ENCODE measurements around the gene ERGIC3.

ERGIC3 gene

DNA sequence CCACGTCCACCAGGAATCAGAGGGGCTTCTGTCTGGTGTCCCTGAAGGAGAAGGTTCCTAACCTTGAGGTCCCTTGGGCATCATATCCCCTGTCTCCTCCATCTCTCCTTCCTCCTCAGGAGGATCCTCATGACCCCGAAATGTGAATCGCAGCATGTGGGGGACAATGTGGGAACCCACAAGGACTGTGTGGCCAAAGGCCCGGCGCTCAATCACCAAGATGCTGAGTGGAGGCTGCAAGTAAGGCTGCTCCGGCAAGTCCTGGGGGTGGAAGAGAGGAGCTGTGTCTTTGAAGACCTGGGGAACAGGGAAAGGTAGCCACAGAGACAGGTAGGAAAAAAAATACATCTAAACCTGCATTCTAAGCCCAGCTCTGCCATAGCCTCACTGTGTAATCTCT, 37.3 kb downstream of the ERGIC3 start:
- H2AFZ ChIP-seq (ENCODE audit: low read length): no peak overlapping the region
- no peak overlapping the region for H3K27ac ChIP-seq (replicated peaks; ENCODE audit: low read length)
- peaks cover 0 to 5% (median 0%) of the 10 kb centered on the region in 3 experiments for H3K27me3 ChIP-seq (ENCODE audit: control insufficient read depth in 3 of 3, insufficient read depth in 3 of 3, low read depth in 1 of 3, low read length in 3 of 3)
- no peak overlapping the region for H3K4ac ChIP-seq (ENCODE audit: low read length)
- H3K9ac ChIP-seq (ENCODE audit: low read depth, low read length, poor library complexity): no peak overlapping the region
- H2BK15ac ChIP-seq (ENCODE audit: low read length): no peak overlapping the region
- H3K4me2 ChIP-seq (ENCODE audit: insufficient read depth, low read length, poor library complexity, severe bottlenecking): no peak overlapping the region
- DNase-seq (ENCODE audit: low spot score): no peak
- H3K36me3 ChIP-seq (replicated peaks in 1 of 2; ENCODE audit: control insufficient read depth in 2 of 2, insufficient read depth in 2 of 2, low read length in 2 of 2): no peaks in the 10 kb centered on the region
- H3K4me1 ChIP-seq (ENCODE audit: control insufficient read depth in 2 of 2, insufficient read depth in 1 of 2, low read depth in 1 of 2, low read length in 2 of 2): no peaks in the 10 kb centered on the region
- no peaks in the 10 kb centered on the region for H3K9me3 ChIP-seq (replicated peaks in 1 of 2; ENCODE audit: control insufficient read depth in 2 of 2, insufficient read depth in 1 of 2, low read depth in 1 of 2, low read length in 2 of 2)
- no peak overlapping the region for H2BK12ac ChIP-seq (ENCODE audit: low read length)
- WGBS, 2 donors (ENCODE audit: extremely low coverage in 2 of 2, insufficient read length in 2 of 2, insufficient replicate concordance in 1 of 2): no CpG with 5 or more reads among the region's 6 CpGs
- H3K4me3 ChIP-seq (ENCODE audit: low read length in 2 of 2): no peak overlapping the region
- no peak overlapping the region for H2BK120ac ChIP-seq (ENCODE audit: low read depth, low read length)
- H2AK5ac ChIP-seq (ENCODE audit: low read depth, low read length): no peak overlapping the region
- H3K23ac ChIP-seq (ENCODE audit: low read depth, low read length, poor library complexity): no peak overlapping the region
- H2BK5ac ChIP-seq (ENCODE audit: low read length): no peak overlapping the region
- no peak overlapping the region for H3K18ac ChIP-seq (ENCODE audit: low read length)
- H4K91ac ChIP-seq (ENCODE audit: low read depth, low read length, poor library complexity): no peak overlapping the region
- no peaks in the 10 kb centered on the region for H3K79me1 ChIP-seq (ENCODE audit: low read depth, low read length)
- H4K8ac ChIP-seq (ENCODE audit: low read depth, low read length): no peak overlapping the region
- H3K14ac ChIP-seq (ENCODE audit: low read length): no peak overlapping the region

DNA sequence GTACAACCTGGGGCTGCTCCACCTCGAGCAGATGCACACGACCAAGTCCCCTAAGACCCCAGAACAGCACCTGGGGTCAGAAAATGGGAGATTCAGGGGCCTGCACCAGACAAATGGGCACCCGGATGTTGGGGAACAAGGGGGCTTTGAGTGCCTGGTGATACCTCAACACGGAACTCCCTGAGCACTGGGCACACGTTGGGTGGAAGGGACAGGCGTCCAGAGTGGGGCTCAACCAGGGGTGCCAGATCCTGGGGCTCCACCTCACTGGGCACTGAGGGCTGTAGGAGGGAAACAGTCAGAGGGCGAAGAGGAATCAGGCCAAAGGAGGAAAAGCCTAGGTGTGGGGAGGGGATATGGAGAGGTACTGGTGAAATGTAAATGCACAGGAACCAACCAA, 40.3 kb downstream of the ERGIC3 start:
- Histone ChIP-seq H3K23ac (ENCODE audit: low read depth, low read length, poor library complexity) (no peak overlapping the region), H2AK5ac (ENCODE audit: low read depth, low read length) (no peak overlapping the region), H3K14ac (ENCODE audit: low read length) (no peak overlapping the region), H3K27me3 (ENCODE audit: control insufficient read depth in 3 of 3, insufficient read depth in 3 of 3, low read depth in 1 of 3, low read length in 3 of 3) (peaks cover 0 to 5% (median 0%) of the 10 kb centered on the region in 3 experiments), H3K9ac (ENCODE audit: low read depth, low read length, poor library complexity) (no peak overlapping the region), H4K8ac (ENCODE audit: low read depth, low read length) (no peak overlapping the region), H2BK120ac (ENCODE audit: low read depth, low read length) (no peak overlapping the region), H3K79me1 (ENCODE audit: low read depth, low read length) (no peaks in the 10 kb centered on the region), H3K18ac (ENCODE audit: low read length) (no peak overlapping the region), H3K9me3 (replicated peaks in 1 of 2; ENCODE audit: control insufficient read depth in 2 of 2, insufficient read depth in 1 of 2, low read depth in 1 of 2, low read length in 2 of 2) (no peaks in the 10 kb centered on the region), H2AFZ (ENCODE audit: low read length) (no peak overlapping the region), H3K4ac (ENCODE audit: low read length) (no peak overlapping the region), H4K91ac (ENCODE audit: low read depth, low read length, poor library complexity) (no peak overlapping the region), H3K36me3 (replicated peaks in 1 of 2; ENCODE audit: control insufficient read depth in 2 of 2, insufficient read depth in 2 of 2, low read length in 2 of 2) (no peaks in the 10 kb centered on the region), H2BK12ac (ENCODE audit: low read length) (no peak overlapping the region), H3K4me3 (ENCODE audit: low read length in 2 of 2) (peak overlapping the region in 1 of 2 donors; percentile 17), H3K27ac (replicated peaks; ENCODE audit: low read length) (no peak overlapping the region), H2BK15ac (ENCODE audit: low read length) (no peak overlapping the region), H3K4me1 (ENCODE audit: control insufficient read depth in 2 of 2, insufficient read depth in 1 of 2, low read depth in 1 of 2, low read length in 2 of 2) (no peaks in the 10 kb centered on the region), H3K4me2 (ENCODE audit: insufficient read depth, low read length, poor library complexity, severe bottlenecking) (no peak overlapping the region), H2BK5ac (ENCODE audit: low read length) (no peak overlapping the region)
- DNase-seq (ENCODE audit: low spot score): no peak
- no CpG with 5 or more reads among the region's 7 CpGs for WGBS, 2 donors (ENCODE audit: extremely low coverage in 2 of 2, insufficient read length in 2 of 2, insufficient replicate concordance in 1 of 2)

DNA sequence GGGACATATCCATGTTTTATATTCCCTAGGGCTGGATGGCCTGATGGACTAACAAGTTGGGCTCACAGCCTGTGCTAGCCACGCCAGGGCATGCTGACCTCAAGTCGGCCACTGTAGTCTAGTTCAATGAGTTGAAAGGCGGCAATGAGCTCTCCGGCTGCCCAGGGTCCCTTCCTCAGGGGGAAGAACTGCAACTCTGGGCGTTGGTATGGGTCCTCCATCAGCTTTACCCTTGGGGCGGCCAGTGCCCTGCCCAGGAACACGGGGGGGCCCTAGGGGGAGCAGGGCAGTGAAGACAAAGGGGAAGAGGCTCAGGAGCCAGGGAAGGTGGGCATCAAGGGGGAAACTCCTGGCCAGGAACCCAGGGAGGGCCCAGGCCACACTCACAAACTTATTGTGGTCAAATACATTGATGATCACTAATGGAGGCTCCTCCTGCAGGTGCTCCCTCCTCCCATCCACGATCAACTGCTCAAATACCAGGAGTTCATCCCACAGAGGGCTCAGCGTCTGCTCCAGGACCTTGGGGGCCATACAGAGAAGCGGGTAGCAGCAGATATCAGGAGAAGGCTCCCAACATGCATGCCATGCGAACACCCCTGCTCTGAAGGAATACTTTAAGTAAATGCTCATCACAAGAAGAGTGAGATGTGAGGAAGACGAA, 41.0 kb downstream of the ERGIC3 start:
- H2AFZ ChIP-seq (ENCODE audit: low read length): no peak overlapping the region
- no peak overlapping the region for H3K4ac ChIP-seq (ENCODE audit: low read length)
- peaks cover 0 to 5% (median 0%) of the 10 kb centered on the region in 3 experiments for H3K27me3 ChIP-seq (ENCODE audit: control insufficient read depth in 3 of 3, insufficient read depth in 3 of 3, low read depth in 1 of 3, low read length in 3 of 3)
- H3K18ac ChIP-seq (ENCODE audit: low read length): no peak overlapping the region
- no peaks in the 10 kb centered on the region for H3K4me1 ChIP-seq (ENCODE audit: control insufficient read depth in 2 of 2, insufficient read depth in 1 of 2, low read depth in 1 of 2, low read length in 2 of 2)
- peak overlapping the region; percentile 56 for H3K14ac ChIP-seq (ENCODE audit: low read length)
- no peak overlapping the region for H3K9ac ChIP-seq (ENCODE audit: low read depth, low read length, poor library complexity)
- no peak overlapping the region for H3K23ac ChIP-seq (ENCODE audit: low read depth, low read length, poor library complexity)
- no peak overlapping the region for H2BK12ac ChIP-seq (ENCODE audit: low read length)
- H2BK120ac ChIP-seq (ENCODE audit: low read depth, low read length): no peak overlapping the region
- WGBS, 2 donors (ENCODE audit: extremely low coverage in 2 of 2, insufficient read length in 2 of 2, insufficient replicate concordance in 1 of 2): no CpG with 5 or more reads among the region's 12 CpGs
- no peak overlapping the region for H3K4me2 ChIP-seq (ENCODE audit: insufficient read depth, low read length, poor library complexity, severe bottlenecking)
- no peak overlapping the region for H3K27ac ChIP-seq (replicated peaks; ENCODE audit: low read length)
- H3K4me3 ChIP-seq (ENCODE audit: low read length in 2 of 2): no peak overlapping the region
- H4K91ac ChIP-seq (ENCODE audit: low read depth, low read length, poor library complexity): no peak overlapping the region
- no peaks in the 10 kb centered on the region for H3K9me3 ChIP-seq (replicated peaks in 1 of 2; ENCODE audit: control insufficient read depth in 2 of 2, insufficient read depth in 1 of 2, low read depth in 1 of 2, low read length in 2 of 2)
- no peaks in the 10 kb centered on the region for H3K79me1 ChIP-seq (ENCODE audit: low read depth, low read length)
- no peak for DNase-seq (ENCODE audit: low spot score)
- no peak overlapping the region for H2BK15ac ChIP-seq (ENCODE audit: low read length)
- no peak overlapping the region for H2AK5ac ChIP-seq (ENCODE audit: low read depth, low read length)
- no peaks in the 10 kb centered on the region for H3K36me3 ChIP-seq (replicated peaks in 1 of 2; ENCODE audit: control insufficient read depth in 2 of 2, insufficient read depth in 2 of 2, low read length in 2 of 2)
- H2BK5ac ChIP-seq (ENCODE audit: low read length): no peak overlapping the region
- no peak overlapping the region for H4K8ac ChIP-seq (ENCODE audit: low read depth, low read length)

DNA sequence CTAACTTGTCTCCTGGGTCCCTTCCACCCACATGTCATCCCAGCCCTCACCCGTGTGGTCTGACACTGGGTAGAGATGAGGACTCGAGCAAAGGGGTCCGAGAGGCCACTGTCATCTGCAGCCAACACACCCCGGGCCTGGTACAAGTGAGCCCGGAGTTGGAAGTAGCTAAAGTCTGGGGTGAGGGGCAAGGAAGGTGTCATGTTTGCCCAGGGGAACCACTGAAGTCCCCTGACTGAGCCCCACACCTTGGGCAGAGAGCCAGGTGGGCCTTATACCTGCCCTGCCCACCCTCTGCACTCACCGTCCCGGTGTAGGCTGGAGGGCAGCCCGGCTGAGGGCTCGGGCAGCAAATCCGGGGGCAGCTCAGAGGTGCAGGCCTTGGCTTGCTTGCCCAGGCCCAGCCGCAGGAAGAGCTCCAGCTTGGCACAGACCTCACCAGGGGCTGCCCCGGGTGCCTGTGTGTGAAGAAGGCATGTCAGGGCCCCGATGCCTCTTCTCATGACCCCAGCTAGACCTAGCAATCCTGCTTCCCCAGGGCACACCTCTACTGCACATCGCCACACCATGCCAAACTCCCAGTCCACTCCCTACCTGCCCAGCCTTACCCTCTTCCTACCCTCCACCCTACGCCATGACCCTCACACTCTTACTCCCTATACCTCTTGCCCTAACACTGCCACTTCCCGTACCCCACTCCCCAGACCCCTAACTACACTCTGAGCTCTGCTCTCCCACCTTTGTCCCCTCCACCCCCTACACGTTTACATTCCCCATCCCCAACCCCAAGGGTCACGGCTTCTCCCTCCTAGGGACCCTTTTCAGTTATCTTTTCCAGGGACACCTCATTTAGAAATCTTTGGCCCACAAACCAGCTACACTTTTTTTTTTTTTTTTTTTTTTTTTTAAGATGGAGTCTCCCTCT, 42.0 kb downstream of the ERGIC3 start:
- H3K4me3 ChIP-seq (ENCODE audit: low read length in 2 of 2): no peak overlapping the region
- H4K91ac ChIP-seq (ENCODE audit: low read depth, low read length, poor library complexity): no peak overlapping the region
- no peak overlapping the region for H2BK5ac ChIP-seq (ENCODE audit: low read length)
- H3K27me3 ChIP-seq (ENCODE audit: control insufficient read depth in 3 of 3, insufficient read depth in 3 of 3, low read depth in 1 of 3, low read length in 3 of 3): peaks cover 0 to 5% (median 0%) of the 10 kb centered on the region in 3 experiments
- no peaks in the 10 kb centered on the region for H3K9me3 ChIP-seq (replicated peaks in 1 of 2; ENCODE audit: control insufficient read depth in 2 of 2, insufficient read depth in 1 of 2, low read depth in 1 of 2, low read length in 2 of 2)
- no peaks in the 10 kb centered on the region for H3K79me1 ChIP-seq (ENCODE audit: low read depth, low read length)
- no peak overlapping the region for H3K9ac ChIP-seq (ENCODE audit: low read depth, low read length, poor library complexity)
- H3K14ac ChIP-seq (ENCODE audit: low read length): no peak overlapping the region
- H3K4ac ChIP-seq (ENCODE audit: low read length): no peak overlapping the region
- no peak overlapping the region for H2AFZ ChIP-seq (ENCODE audit: low read length)
- H3K36me3 ChIP-seq (replicated peaks in 1 of 2; ENCODE audit: control insufficient read depth in 2 of 2, insufficient read depth in 2 of 2, low read length in 2 of 2): no peaks in the 10 kb centered on the region
- H3K4me1 ChIP-seq (ENCODE audit: control insufficient read depth in 2 of 2, insufficient read depth in 1 of 2, low read depth in 1 of 2, low read length in 2 of 2): no peaks in the 10 kb centered on the region
- H2BK120ac ChIP-seq (ENCODE audit: low read depth, low read length): no peak overlapping the region
- no peak overlapping the region for H2BK15ac ChIP-seq (ENCODE audit: low read length)
- no peak overlapping the region for H2AK5ac ChIP-seq (ENCODE audit: low read depth, low read length)
- WGBS, 2 donors (ENCODE audit: extremely low coverage in 2 of 2, insufficient read length in 2 of 2, insufficient replicate concordance in 1 of 2): no CpG with 5 or more reads among the region's 18 CpGs
- H3K27ac ChIP-seq (replicated peaks; ENCODE audit: low read length): no peak overlapping the region
- no peak overlapping the region for H3K23ac ChIP-seq (ENCODE audit: low read depth, low read length, poor library complexity)
- no peak for DNase-seq (ENCODE audit: low spot score)
- no peak overlapping the region for H3K4me2 ChIP-seq (ENCODE audit: insufficient read depth, low read length, poor library complexity, severe bottlenecking)
- peak overlapping the region; percentile 84 for H2BK12ac ChIP-seq (ENCODE audit: low read length)
- H4K8ac ChIP-seq (ENCODE audit: low read depth, low read length): no peak overlapping the region
- no peak overlapping the region for H3K18ac ChIP-seq (ENCODE audit: low read length)

Measured in neuronal stem cell (in vitro differentiated cells).